GM13977 (cell line): Measurements from ENCODE around the gene STRC.
"Not testable (repeated sequence)": the region's sequence is repeated elsewhere in the genome, so short reads cannot be mapped to it uniquely, and the experiment has no call there.

Experiments
- DNase-seq: peaks from one replicate; pipeline ENCODE4 v3.0.0; 2012; ENCODE audit warnings: low spot score
- in situ Hi-C: fragments of 300-500 bp; cut with MboI; formaldehyde crosslinking; loops from one replicate; pipeline ENCODE4 v1.12.0; 2022; ENCODE audit warnings: low sequenced_read_pairs, low pct_unique_long_range_greater_than_20kb, mixed read lengths, inconsistent platforms; ENCODE audit not compliant: unreplicated experiment
- TF ChIP-seq, protein P1 (sequence below): IDR thresholded peaks from 2 replicates; pipeline ENCODE4 v1.5.1; 2012; ENCODE audit warnings: mild to moderate bottlenecking, control low read depth; ENCODE audit not compliant: insufficient read depth; ENCODE audit errors: extremely low read depth, missing control alignments

Gene STRC

DNA sequence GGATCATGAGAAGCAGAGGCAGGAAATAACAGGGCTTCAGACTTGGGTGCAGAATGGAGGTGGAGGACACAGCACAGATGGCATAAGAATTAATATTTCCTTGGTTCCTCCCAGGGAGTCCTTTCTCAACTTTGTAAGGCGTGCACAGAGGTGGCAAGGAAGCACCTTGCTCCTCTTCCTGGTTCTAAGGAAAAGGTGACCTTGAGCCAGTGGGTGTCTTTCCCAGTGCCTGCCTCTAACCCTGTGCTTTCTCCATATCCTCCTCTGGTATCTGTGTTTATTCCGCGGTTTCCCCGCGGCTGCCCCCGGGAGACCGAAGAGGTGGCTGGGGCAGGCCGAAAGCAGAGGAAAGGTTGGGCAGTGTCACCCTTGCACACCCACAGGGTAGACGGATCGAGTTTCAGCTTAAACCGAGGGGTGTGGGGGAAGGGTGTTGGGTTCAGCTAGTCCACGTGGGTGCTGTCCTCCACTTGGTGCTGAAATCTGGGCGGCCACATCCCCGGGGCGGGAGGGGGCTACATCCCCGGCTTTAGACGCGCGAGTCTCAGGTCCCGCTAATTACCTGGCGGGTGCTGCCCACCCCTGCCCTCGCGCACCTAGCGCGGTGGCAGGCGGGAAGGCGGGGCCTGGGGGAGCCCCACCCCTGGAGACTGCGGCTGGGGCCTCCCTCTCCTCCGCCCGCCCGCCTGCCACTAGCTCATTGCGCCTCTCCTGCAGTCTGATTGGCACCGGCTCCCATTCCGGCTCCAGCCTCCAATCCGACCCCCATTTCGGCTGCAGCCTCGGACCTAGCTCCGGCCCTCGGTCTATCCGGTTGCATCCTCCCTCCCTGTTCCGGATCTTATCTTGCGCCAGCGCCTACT, 25.0 kb downstream of the STRC start, which contains the start of gene CKMT1B:
Gene CKMT1B (plus strand): TSS at position 700 of the 863 bp plus-strand sequence. CDS start 192 bp downstream, outside the sequence.
- DNase-seq, in situ Hi-C loops: not testable (repeated sequence)

DNA sequence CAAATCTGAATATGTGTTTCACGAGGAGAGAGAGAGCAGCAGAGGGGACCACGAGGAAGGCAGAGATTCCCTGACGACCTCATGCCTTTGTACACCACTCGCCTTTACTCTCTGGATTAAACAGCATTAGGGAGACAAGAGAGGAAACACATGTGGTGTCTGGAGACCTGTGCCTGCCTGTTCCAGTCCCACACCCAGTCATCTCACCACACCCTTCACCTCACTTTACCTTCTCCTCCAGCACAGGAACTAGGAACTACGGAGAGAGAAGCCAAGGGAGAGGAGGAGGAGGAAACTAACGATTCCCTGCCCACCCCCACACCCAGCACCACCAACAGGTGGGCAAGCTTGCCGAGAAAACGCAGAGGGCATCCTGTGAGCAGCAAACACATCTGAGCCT, 25.8 kb downstream of the STRC start:
- DNase-seq, in situ Hi-C loops: not testable (repeated sequence)

DNA sequence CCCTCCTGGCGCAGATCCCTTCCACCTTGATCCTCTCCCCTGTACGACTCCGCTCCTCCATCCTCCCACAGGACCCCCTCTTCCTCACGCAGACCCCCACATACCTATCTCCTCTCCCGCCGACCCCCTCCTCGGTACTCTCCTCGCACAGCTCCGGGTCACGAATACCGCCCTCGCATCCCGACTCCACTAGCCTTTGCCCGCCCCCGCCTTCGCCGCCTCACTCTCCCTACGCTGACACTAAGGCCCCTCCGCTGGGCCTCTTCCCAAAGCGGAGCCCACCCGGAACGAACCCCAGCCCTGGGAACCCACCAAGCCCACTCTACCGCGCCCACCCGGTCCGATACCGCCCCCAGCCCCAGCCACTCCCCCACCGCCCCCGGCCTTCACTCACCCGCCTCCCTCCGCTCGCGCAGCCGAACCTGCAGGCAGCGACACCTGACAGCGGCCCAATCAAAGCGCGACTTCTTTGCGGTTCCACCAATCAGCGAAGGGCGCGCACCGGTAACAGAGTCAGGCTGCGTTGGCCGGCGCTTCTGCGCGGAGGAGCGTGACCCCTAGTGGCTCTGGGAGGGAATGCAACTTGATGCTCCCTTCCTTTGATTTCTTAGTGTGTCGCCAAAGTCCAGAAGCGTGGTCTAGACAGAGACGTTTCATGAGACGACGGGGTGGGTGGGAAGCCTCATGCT, 28.7 kb downstream of the STRC start, which contains the start of gene PPIP5K1:
Gene PPIP5K1 (minus strand): TSS at position 431 of the 689 bp plus-strand sequence. CDS start 5,704 bp downstream, outside the sequence.
- in situ Hi-C loops, DNase-seq: not testable (repeated sequence)

DNA sequence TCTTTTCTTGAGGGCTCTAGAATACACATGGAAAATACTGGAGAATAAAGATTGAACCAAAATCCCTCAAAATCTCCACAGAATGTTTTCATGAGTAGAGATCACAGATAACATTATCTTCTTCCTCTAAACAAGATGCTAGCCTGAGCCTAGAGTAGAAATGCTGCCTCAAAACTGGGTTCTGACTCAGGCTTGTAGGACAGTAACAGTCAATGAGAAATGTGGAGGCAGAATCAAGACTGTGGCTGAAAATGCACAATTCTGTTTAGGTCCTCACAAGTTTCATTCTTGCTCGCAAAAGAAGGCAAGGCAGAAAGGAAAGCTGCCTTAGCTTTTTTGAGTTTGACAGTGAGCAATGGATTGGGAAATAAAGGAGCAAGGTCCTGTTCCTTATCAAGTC, 44.0 kb downstream of the STRC start:
- DNase-seq, in situ Hi-C loops: not testable (repeated sequence)

DNA sequence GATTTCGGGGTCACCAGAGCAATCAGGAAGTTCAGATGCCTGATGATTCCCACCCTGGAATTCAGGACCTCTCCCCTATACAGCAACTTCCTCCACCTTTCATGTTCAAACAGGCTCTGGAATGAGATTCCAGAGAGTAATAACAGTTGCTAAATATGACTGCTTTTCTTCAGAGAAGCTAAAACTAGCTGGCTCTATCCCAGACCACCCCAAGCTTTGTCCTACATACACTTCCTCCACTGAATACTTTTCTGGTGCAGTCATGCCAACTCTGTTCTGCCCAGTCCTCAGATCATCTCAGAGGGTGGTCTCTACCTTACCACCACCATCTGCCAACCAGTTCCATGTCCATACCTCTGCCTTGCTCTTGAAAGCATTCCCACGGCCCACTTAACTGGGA, 52.0 kb downstream of the STRC start:
- DNase-seq, in situ Hi-C loops: not testable (repeated sequence)

DNA sequence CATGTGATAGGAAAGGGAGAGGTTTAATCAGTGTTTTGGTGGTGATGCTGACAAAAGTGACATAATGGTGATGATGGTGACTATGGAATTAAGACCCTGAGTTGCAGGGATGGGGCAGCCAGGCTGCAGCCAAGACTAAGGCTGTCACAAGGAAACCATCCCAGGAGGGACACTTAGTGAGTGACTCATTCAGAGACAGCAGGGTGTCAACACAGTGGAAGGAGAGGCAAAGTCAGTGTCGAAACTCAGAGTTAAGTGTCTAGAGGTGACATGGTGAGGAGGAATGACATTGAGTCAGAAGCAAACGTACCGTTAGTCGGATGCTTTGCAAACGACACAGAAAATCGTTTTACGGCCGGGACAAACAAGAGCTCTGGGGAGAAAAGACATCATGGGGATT, 54.8 kb downstream of the STRC start:
- DNase-seq, in situ Hi-C loops: not testable (repeated sequence)

DNA sequence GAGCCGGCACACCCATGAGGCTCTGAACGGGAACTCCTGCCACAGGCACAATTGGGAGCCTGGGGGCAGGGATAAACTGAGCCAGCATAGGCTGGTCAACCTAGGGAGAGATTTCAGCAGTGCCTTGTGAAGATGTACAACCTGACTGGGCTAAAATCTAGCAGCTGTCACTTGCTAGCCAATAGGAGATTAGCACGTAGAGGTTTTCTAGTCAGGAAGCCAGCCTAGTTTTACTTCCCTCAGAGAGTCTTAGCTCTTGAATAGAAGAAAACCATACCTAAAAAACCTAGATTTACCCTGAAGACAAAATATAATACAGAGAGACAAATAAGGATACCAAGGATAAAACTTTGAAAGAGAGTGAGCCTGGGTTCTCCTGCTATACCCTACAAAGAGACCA, 55.8 kb downstream of the STRC start:
- in situ Hi-C loops, DNase-seq: not testable (repeated sequence)

DNA sequence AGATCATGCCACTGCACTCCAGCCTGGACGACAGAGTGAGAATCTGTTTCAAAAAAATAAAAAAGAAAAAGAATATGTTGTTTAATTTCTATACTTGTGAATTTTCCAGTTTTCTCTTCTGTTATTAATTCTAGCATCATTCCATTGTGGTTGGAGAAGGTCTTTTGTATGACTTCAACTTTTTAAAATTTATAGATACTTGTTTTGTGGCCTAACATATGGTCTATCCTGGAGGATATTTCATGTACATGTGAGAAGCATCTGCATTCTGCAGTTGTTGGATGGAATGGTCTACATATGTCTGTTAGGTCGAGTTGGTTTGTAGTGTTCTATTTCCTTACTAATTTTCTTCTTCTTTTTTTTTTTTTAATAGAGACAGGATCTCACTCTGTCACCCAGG, 65.6 kb downstream of the STRC start:
- no peak for DNase-seq
- in situ Hi-C loops: no loop called here
- TF ChIP-seq, protein P1, sequence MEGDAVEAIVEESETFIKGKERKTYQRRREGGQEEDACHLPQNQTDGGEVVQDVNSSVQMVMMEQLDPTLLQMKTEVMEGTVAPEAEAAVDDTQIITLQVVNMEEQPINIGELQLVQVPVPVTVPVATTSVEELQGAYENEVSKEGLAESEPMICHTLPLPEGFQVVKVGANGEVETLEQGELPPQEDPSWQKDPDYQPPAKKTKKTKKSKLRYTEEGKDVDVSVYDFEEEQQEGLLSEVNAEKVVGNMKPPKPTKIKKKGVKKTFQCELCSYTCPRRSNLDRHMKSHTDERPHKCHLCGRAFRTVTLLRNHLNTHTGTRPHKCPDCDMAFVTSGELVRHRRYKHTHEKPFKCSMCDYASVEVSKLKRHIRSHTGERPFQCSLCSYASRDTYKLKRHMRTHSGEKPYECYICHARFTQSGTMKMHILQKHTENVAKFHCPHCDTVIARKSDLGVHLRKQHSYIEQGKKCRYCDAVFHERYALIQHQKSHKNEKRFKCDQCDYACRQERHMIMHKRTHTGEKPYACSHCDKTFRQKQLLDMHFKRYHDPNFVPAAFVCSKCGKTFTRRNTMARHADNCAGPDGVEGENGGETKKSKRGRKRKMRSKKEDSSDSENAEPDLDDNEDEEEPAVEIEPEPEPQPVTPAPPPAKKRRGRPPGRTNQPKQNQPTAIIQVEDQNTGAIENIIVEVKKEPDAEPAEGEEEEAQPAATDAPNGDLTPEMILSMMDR: no peak

DNA sequence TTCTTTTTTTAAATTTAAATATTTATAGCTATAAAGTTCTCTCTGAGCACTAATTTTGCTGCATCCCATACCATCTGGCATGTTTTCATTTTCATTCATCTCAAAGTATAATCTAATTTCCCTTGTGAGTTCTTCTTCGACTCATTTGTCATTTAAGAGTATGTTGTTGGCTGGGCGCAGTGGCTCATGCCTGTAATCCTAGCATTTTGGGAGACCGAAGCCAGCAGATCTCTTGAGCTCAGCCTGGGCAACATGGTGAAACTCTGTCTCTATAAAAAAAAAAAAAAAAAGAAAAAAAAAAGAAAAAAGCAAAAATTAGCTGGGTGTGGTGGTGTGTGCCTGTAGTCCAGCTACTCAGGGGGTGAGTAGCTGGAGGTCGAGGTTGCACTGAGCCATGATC, 66.3 kb downstream of the STRC start:
- TF ChIP-seq, protein P1: no peak
- DNase-seq: no peak
- in situ Hi-C loops: no loop called here

DNA sequence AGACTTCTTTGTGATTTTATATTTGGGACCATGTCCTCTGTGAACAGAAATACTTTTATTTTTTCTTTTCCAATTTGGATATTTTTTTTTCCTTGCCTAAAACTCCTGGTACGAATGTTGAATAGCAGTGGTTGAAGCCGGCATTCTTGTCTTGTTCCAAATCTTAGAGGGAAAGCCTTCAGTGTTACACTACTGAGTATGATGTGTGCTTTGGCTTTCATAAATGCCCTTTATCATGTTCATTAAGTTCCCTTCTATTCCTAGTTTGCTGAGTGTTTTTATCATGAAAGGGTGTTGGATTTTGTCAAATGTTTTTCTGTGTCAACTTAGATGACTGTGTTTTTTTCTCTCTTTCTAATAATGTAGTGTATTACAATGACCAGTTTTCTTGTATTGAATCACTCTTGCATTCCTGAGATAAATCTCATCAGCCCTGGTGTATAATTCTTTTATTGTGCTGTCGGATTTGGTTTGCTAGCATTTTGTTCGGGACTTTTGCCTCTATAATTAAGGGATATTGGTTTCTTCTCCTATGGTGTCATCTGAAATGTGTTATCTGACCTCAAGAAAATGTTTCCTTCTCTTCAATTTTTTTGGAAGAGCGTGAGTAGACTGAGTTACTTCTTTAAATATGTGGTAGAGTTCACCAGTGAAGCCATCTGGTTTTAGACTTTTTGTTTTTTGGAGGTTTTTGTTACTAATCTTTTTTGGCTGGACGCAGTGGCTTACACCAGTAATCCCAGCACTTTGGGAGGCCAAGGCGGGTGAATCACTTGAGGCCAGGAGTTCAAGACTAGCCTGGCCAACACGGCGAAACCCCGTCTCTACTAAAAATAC, 67.9 kb downstream of the STRC start:
- in situ Hi-C loops: no loop called here
- TF ChIP-seq, protein P1: no peak
- no peak for DNase-seq
